NCI-H82 treated with DMSO at 0.1 percent for 48 hours (cell line): Measurements from ENCODE around the gene PACSIN1.

Experiments used
- DNase-seq: peaks from one replicate; lab custom pipeline; 2025; ENCODE audit not compliant: unreplicated experiment; lab: John Stamatoyannopoulos, UW

The PACSIN1 gene

GRCh38 chr6:34578445-34579262 is 112.8 kb downstream of the PACSIN1 start:
- no peak for DNase-seq

DNA sequence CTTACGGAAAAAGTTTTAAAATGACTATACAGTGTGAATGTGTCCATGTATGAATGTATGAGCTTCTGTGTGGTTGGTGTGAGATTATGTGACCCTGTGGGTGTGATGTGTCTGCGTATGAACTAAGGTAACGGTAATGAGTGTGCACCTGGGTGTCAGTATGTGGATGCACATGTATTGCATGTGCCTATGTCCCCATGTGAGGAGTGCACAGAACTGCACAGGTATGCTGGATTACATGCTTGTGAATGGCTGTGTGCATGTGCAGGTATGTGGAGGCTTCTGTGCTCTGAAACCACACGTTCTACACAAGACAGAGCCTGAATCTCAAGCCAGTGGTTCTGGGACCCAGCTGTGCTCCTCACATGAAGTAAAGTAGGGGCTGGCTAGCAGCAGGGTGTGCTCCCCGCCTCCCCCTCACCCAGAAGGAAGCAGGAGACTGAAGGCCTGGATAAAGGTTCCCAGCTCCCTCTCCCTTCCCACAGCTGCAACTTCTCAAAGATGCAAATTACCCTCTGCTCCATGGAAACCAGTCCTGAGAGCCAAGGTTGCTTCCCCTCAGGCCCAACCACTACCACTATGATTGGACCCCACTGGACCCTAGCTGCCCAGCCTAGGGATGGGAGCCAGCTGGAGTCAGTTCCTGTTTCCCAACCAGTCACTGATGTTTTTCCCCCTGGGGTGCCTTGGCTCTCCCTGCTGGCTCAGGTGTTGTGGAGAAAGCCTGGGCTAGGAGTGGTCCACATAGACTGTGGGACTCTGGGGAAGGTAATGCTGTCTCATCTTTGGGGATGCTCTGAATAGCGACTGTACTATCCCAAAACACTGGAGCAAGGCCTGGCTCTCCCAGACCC is 115.1 kb downstream of the PACSIN1 start:
- DNase-seq, result no peak

DNA sequence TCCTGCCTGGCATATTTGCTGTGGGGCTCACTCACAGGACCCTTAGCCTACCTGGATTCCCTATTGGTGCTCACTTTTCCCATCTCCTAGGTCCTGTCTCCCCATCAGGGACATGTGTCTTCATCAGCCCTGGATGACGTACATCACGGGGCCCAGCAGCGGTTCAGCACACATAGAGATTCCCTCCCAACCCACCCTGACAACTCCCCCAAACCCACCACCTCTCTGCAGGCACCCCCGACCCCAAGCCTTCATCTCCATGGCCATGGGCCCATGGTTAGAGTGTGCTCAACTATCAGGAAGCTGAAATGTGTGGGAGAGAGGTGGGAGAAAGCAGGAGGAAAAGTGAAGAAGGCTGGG is 115.7 kb downstream of the PACSIN1 start:
- no peak for DNase-seq

- no peak for DNase-seq
These were observed 117.6 kb downstream of the PACSIN1 start for GRCh38 chr6:34583461-34583860.

- DNase-seq, result no peak
These were observed 118.2 kb downstream of the PACSIN1 start for GRCh38 chr6:34583861-34584604.

- DNase-seq, result no peak
These were observed 118.8 kb downstream of the PACSIN1 start for GRCh38 chr6:34584694-34585093.
